ENCODE measurements around the gene ARHGEF19.

The ARHGEF19 gene

GRCh38 chr1:16149702-16150488 is 62.6 kb downstream of the ARHGEF19 start:
- no peak for DNase-seq (ENCODE audit: low read depth in 2 of 2)

DNA sequence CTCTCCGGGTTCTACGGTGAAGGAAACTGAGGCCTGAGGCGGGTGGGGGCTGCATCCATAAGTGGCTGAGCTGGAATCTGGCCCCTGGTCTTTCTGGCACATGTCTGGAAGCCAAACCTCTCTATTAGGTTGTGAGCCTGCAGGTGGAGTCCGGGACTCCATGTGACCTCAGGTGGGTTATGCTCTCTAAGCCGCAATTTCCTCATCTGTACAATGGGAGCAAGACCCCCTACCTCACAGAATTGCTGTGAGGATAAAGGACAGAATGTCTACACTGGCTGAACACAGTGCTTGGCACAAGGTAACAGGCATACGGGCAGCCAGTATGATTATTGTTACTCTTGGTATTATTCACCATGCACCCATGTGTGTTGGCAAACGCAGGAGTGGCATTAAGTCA is 63.3 kb downstream of the ARHGEF19 start:
- DNase-seq (ENCODE audit: low read depth in 2 of 2): no peak

DNA sequence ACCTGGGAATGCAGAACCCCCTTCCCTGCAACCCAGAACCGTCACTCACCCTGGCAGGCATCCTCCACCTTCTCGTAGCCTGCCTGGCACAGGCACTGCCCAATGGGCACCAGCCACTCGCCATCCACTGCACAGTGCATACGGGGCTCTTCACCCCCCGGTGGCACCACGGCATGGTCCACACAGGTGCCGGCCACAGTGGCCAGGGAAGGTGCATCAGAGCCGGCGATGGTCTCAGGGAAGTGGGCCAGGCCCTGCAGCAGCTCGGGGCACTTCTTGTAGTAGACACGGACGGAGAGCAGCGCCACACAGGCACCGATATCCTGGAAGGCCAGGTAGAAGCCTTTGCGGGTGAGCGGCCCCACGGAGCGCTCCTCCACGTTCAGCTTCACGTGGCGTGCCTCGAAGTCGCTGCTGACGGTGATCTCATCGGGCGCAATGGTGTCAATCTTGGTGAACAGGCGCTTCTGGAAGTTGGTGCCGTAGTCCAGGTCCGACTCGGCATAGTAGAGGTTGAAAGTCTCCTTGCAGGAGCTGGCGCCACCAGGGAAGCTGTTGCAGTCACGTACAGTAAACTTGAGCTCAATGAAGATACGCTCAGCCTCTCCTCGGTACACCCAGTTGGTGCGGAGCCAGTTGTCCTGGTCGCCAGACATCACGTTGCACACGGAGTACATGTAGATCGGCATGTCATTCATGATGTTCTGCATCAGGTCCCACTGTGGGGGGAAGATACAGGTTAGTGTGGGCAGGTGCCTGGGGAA is 63.9 kb downstream of the ARHGEF19 start:
- DNase-seq (ENCODE audit: low read depth in 2 of 2): no peak

Data from stimulated activated CD8-positive, alpha-beta memory T cell treated with anti-CD3 and anti-CD28 coated beads, Interleukin-2, amount 100 ng/mL, for 48 hours (primary cell).